HepG2 (cell line): ENCODE data around the gene WFDC1. TPM values are rescaled to one million over a fixed set of nuclear protein-coding genes. Genes with fewer than 3 reads are reported as not detected.

Experiments used
- BCL3 ChIP-seq: sonication (generic); formaldehyde crosslinking; IDR thresholded peaks from 2 replicates; pipeline ENCODE4 v1.5.1; 2020; ENCODE audit warnings: mild to moderate bottlenecking, missing genetic modification reagents, moderate library complexity
- CEBPB ChIP-seq: IDR thresholded peaks from 2 replicates; pipeline ENCODE4 v1.6.1; 2011; ENCODE audit warnings: low read depth, low read length, improper control_type of control experiment, borderline replicate concordance
- CREB1 ChIP-seq, 2 experiments: fragments of 450-650 bp in 1 of 2; IDR thresholded peaks; 2 replicates each; pipeline ENCODE4 v1.6.1; 2016 to 2017; ENCODE audit warnings: control low read depth in 1 of 2, mild to moderate bottlenecking in 1 of 2, missing compliant biosample characterization in 1 of 2, missing genetic modification characterization in 1 of 2
- CTCF ChIP-seq: sonication (generic); formaldehyde crosslinking; IDR thresholded peaks from 2 replicates; pipeline ENCODE4 v1.5.0; 2020; ENCODE audit warnings: mild to moderate bottlenecking, missing genetic modification reagents, moderate library complexity
- FOXP4 ChIP-seq: sonication (generic); formaldehyde crosslinking; IDR thresholded peaks from 2 replicates; pipeline ENCODE4 v1.4.0; 2020; ENCODE audit warnings: missing genetic modification reagents
- KDM3A ChIP-seq: IDR thresholded peaks from 2 replicates; pipeline ENCODE4 v1.6.1; 2018; ENCODE audit warnings: low read depth, missing compliant biosample characterization
- NFE2 ChIP-seq: sonication (generic); formaldehyde crosslinking; IDR thresholded peaks from 2 replicates; pipeline ENCODE4 v1.4.0; 2020; ENCODE audit warnings: missing genetic modification reagents
- XBP1 ChIP-seq: sonication (generic); formaldehyde crosslinking; IDR thresholded peaks from 2 replicates; pipeline ENCODE4 v1.5.0; 2020; ENCODE audit warnings: missing genetic modification reagents
- ZBTB40 ChIP-seq, 2 experiments: fragments of 450-650 bp in 1 of 2; sonication (generic) in 1 of 2; formaldehyde crosslinking in 1 of 2; IDR thresholded peaks; 2 replicates each; pipeline versions ENCODE4 v1.6.1 to v1.8.0; 2016 to 2022; ENCODE audit warnings: antibody characterized with exemption in 1 of 2, mild to moderate bottlenecking in 1 of 2, missing genetic modification reagents in 1 of 2
- ZMYM3 ChIP-seq: sonication (generic); formaldehyde crosslinking; IDR thresholded peaks from 2 replicates; pipeline ENCODE4 v1.5.1; 2020; ENCODE audit warnings: mild to moderate bottlenecking, missing genetic modification reagents
- ZNF296 ChIP-seq: sonication (generic); formaldehyde crosslinking; conservative IDR thresholded peaks from 2 replicates; pipeline ENCODE4 v1.5.0; 2020; ENCODE audit warnings: mild to moderate bottlenecking, missing genetic modification reagents
- ZNF615 ChIP-seq: sonication (generic); formaldehyde crosslinking; IDR thresholded peaks from 2 replicates; pipeline ENCODE4 v1.5.0; 2020; ENCODE audit warnings: mild to moderate bottlenecking, missing genetic modification reagents, borderline replicate concordance
- polyA plus RNA-seq, 8 experiments: library from polyadenylated mRNA; depleted of rRNA in 3 of 8; stranded (reverse) in 7 of 8; unstranded in 1 of 8; fragments of >200 nt; fragmentation: Illumina TruSeq in 4 of 8; extraction: Trizol in 4 of 8; gene quantifications; 2 replicates each; pipeline versions ENCODE4 v1.2.1 to v1.2.3, GENCODE V29; 2011 to 2016; ENCODE audit warnings: low read depth in 4 of 8, missing spikeins in 1 of 8, mixed read lengths in 1 of 8; ENCODE audit not compliant: insufficient read depth in 1 of 8
- total RNA-seq, 5 experiments: library from RNA; depleted of rRNA; stranded (reverse); fragments of >200 nt; fragmentation: Illumina TruSeq; extraction: Trizol; gene quantifications; 2 replicates each; pipeline ENCODE4 v1.2.3, GENCODE V29; 2016; ENCODE audit warnings: low read depth in 1 of 5

Gene WFDC1
- total and polyA plus RNA-seq, 2 of the 13 experiments (the other 11 are each of a cell fraction or from before 2014, with no cell fraction given): not detected

- TF ChIP-seq CTCF (peak; percentile 43; the same call in 1 of the 2 replicates), CEBPB (no peak), KDM3A (peak; percentile 28; the same call in 1 of the 2 replicates), NFE2 (no peak), ZNF296 (CRISPR knock-in tag) (no peak), ZNF615 (CRISPR knock-in tag) (no peak), ZMYM3 (CRISPR knock-in tag) (0 out of 2 replicates have a peak, but pooled peaks have one; percentile 42), BCL3 (CRISPR knock-in tag) (0 out of 2 replicates have a peak, but pooled peaks have one; percentile 42), ZBTB40 (IDR thresholded peaks at IDR 0.05) (no peak), ZBTB40 (CRISPR knock-in tag; IDR thresholded peaks at IDR 0.05) (no peak), FOXP4 (CRISPR knock-in tag) (no peak), XBP1 (no peak), CREB1 (IDR thresholded peaks at IDR 0.05) (peak; percentile 53), CREB1 (CRISPR knock-in tag; IDR thresholded peaks at IDR 0.05) (no peak)
These were observed 28.2 kb upstream of the WFDC1 start (continued) for GRCh38 chr16:84266451-84266850.
